Left cardiac atrium (tissue), 4 donors: ENCODE data around the gene TBC1D8. TPM values are rescaled to one million over a fixed set of nuclear protein-coding genes. Genes with fewer than 3 reads are reported as not detected.

Experiments
- ATAC-seq, 2 donors: fragments of 200-7000 bp; cut with Tn5 transposase; one replicate each; pipeline ENCODE4 v1.9.1; 2020; ENCODE audit warnings: mild to moderate bottlenecking in 2 of 2, moderate library complexity in 2 of 2
- DNase-seq: peaks from one replicate; pipeline ENCODE4 v3.0.0-alpha.2; 2020
- intact Hi-C, 2 donors: fragments of 100-400 bp; cut with DNase I; formaldehyde crosslinking; loops; one replicate each; pipeline versions ENCODE4 v1.14.1 to v1.15.1; 2022 to 2023
- total RNA-seq, 2 donors: library from RNA; stranded (reverse); fragmentation: NEBNext Ultra II Directional; extraction: Animal tissue kit (Norgen Biotek cat#: 25700); gene quantifications; one replicate each; pipeline ENCODE4 v1.2.1, GENCODE V29; 2021
- donor health status: DM: no; HTN: yes; CAD: no.
- donor health status: DM: no; HTN: yes; CAD: no; lungs with severe emphysema.
- donor health status: DM: yes; HTN: yes; CAD: no.
- donor health status: Dilated cardiomyopathy.

Gene TBC1D8
- total RNA-seq, 2 donors from 2014 or later, result 33.4 to 41.2 TPM

DNA sequence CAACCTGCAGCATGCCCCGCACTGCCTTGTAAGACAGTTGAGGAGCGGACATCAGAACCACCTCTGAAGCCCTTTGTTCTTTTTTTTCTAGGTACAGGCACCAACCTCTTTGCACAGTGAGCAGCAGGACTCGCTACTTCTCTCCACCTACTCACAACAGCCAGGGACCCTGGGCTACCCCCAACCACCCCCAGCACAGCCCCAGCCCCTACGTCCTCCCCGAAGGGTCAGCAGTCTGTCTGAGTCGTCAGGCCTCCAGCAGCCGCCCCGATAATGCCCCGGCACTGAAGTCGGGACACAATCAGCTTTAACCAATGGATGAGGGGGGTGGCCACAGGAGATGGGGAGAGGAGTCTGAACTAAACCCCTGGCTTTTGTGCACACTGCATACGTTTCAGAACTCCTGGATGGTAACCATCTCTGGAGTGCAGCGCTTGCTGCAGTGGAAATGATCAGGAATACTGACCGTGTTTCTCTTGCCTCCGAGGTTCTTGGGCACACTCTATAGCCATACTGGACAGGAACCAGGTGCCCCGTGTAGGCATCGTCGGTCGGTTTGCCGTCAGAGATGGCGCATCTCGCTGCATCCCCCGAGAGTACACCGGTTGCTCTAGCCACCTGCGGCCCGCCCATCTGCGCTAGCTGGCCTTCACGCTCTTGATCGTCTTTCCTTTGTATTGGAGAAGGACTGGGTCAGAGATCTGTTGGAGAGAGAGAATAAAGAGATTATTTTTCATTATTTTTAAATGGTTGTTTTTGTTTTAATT lies 155.7 kb downstream of the TBC1D8 start:
- intact Hi-C loops, result no loop called here
- DNase-seq (no peak), ATAC-seq (no peak)

DNA sequence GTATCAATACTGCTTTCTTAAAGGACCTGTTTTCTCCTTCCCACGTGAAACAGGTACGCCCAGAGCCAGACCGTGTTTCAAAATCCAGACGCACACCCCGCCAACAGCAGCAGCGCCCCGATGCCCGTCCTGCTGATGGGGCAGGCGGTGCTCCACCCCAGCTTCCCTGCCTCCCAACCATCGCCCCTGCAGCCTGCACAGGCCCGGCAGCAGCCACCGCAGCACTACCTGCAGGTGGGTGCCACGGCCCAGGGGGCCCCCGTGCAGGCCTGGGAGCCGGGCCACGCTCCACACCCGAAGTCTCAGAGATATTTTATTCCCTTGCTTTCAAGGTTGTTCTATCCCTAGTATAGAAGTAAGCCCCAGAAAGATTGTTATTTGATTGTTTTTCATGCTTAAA lies 157.9 kb downstream of the TBC1D8 start:
- no peak for ATAC-seq
- intact Hi-C loops, result no loop called here
- DNase-seq, result no peak

DNA sequence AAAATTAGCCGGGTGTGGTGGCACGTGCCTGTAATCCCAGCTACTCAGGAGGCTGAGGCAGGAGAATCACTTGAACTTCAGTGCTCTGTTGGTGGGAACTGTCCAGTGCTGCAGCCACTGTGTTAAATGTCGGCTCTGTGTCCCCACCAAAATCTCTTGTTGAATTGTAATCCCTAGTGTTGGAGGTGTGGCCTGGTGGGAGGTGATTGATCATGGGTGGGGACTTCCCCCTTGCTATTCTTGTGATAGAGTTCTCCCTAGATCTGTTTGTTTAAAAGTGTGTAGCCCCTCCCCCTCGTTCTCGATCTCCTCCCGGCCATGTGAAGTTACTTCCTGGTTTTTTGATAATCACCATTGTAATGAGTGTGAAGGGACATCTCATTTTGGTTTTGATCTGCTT lies 158.9 kb downstream of the TBC1D8 start:
- no peak for DNase-seq
- intact Hi-C loops, result no loop called here
- ATAC-seq, result no peak

DNA sequence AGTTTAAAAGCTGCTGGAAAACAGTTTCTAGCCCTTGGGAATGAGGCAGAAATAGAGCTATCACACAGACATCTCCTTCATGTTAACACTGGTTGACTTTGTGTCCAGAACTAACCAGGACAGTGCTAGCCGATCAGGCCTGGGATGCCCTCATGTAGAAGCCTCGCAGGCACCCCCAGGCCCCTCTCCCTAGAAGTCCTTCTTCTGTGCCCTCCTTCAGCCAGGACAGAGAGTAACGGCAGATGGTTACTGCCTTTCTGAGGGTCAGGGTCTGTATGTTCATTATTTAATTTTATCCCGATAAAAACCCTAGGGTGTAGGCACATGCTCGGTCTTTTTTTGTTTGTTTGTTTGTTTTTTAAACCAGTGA lies 159.8 kb downstream of the TBC1D8 start:
- intact Hi-C loops, result no loop called here
- no peak for ATAC-seq
- DNase-seq, result no peak

DNA sequence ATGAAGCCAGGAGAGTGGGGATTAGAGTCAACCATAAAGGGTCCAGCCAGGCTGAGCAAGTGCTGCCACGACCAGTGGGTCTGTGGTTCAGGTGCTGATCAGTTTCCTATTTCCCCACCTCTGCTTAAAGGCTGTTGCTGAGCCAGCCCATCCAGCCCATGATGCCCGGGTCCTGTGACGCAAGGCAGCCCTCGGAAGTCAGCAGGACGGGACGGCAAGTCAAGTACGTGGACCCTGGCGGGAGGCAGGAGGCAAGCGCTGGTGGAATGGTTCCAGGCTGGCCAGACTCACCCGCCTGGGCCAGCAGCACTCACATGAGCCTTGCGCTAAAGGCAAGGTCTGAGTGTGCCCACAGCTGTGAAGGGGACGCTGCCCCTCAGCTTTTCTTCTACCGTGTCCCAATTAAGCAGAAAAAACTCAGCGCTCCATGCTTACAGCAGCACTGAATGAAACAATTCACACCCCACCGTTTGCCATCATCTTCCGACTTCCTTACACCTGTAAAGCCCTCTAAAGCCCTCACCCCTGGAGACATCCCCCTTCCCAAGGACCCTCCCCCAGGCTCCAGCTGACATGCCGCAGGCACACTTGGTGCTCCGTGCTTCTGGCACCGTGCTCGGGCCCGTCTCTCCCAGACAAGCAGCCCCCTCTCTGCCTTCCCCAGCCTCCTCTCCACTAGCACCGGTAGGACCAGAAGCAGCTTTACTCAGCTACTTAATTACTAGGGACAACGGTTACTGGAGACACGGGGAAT lies 160.4 kb downstream of the TBC1D8 start:
- DNase-seq (no peak), ATAC-seq (no peak)
- intact Hi-C loops, result no loop called here

DNA sequence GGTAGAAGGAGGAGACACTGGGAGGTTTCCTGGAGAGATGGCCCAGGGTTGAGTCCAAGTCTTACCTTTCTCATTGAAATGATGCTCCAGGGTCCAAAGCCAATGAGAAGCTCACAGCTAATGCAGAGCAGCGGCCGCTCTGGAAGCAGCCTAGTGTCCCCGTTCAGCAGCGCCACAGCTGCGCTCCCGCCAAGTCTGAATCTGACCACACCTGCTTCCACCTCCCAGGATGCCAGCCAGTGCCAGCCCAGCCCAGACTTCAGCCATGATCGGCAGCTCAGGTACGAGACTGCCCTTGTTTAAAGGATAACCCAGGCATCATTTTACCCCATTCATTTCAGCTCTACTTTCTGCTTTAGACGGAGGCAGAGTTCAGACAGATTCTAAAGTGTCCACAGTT lies 161.0 kb downstream of the TBC1D8 start:
- ATAC-seq (no peak), DNase-seq (no peak)
- intact Hi-C loops, result no loop called here

DNA sequence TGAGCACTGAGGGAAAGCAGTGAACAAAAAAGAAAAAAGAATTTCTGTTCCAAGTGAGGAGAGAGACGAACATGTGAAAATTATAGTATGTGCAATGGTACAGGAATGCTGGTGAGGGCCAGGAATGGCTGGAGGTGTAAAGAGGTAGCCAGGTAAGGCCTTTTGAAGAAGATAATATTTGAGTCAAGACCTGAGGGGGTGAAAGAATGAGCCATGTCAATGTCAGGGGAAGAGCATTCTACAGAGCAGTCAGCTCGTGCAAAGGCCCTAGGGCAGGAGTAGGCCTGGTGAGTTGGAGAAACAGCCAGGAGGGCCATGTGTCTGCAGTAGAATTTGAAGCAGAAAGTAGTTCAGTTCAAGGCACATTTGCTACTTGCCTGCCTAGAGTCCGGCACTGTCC lies 161.5 kb downstream of the TBC1D8 start:
- DNase-seq, result no peak
- ATAC-seq, result no peak
- intact Hi-C loops, result loop anchor here (5.0 to 10.0 kb wide), 3 partner anchors 165 to 377 kb away; partner anchors contain the start of gene NPAS2 (in 1 of the 2)

DNA sequence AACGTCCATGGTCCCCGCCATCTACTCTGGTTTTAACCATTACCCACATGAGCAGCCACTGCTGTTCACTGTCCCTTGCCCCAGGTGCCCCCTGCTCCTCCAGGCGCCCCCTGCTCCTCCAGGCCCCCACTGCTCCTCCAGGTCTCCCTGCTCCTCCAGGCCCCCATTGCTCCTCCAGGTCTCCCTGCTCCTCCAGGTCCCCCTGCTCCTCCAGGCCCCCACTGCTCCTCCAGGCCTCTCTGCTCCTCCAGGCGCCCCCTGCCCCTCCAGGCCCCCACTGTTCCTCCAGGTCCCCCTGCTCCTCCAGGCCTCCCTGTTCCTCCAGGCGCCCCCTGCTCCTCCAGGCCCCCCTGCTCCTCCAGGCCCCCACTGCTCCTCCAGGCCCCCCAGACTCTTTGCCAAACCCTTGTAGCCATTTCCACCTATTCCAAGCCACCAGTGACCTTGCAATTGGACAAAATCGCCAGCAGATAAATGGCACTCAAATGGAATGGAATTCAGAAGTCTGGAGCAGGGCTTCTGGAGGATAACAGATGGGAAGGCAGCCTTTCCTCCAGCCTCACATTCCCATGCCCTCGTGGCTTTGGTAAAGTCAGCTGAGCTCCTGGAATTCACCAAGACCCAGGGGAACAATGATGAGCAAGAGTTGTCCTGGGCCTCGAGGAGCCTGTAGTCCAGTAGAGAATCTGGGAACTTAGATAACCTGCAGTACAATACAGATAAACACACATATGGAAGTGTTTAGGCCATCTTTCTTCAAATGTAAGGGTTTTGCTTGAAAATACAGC lies 162.4 kb downstream of the TBC1D8 start:
- DNase-seq (no peak), ATAC-seq (no peak)
- intact Hi-C loops, result loop anchor here (5.0 to 10.0 kb wide), 3 partner anchors 164 to 377 kb away; partner anchors contain the start of gene NPAS2 (in 1 of the 2)

DNA sequence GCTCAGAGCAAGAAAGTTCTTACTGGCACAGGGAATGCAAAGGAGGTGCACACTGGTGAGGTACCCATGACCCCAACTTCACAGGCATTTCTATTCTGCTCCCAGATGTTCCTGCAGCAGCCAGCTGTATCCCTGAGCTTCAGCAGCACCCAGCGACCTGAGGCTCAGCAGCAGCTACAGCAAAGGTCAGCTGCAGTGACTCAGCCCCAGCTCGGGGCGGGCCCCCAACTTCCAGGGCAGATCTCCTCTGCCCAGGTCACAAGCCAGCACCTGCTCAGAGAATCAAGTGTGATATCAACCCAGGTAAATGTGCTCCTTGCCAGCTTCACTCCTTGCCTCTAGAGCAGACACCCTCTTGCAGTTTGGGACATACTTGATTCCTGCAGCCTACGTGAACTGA lies 163.2 kb downstream of the TBC1D8 start:
- ATAC-seq (no peak), DNase-seq (no peak)
- intact Hi-C loops, result loop anchor here (5.0 to 10.0 kb wide), 3 partner anchors 163 to 376 kb away; partner anchors contain the start of gene NPAS2 (in 1 of the 2)

DNA sequence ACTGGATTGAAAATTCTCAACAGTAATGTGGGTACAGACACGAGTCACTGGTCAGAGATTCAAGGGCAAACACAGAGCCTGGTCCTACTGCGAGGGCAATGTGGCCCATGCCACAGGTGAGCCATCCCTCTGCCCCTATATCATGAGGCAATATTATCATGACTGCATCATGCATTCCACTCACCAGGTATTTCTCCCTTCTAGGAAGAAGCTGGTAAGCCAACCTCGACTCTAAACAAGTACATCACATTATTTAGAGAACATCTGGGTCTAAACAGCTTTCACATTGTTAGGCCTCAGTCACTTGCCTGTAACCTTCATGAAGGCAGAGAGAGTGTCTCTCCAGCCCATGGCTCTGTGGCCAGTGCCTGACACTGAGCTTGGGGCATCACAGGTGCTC lies 163.6 kb downstream of the TBC1D8 start:
- ATAC-seq (no peak), DNase-seq (no peak)
- intact Hi-C loops, result loop anchor here (5.0 to 10.0 kb wide), 3 partner anchors 163 to 375 kb away; partner anchors contain the start of gene NPAS2 (in 1 of the 2)

DNA sequence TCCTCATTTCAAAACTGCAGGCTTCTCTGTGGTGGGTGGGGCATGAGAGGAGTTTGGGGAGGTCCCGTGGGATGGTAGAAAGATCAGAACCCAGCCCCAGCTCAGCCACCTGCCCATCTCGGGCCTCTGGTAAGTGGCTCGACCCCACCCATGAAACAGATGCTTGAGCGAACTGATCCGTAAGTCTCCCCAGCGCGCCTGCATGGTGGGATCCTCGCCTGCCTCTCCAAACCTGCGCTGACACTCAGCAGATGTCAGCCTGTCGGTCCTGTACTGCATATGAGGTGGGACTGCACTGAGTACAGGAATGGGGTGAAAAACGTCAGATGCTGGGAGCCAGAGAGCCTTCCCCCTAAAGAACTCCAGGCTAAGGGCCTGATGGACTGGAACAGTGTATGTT lies 165.0 kb downstream of the TBC1D8 start:
- intact Hi-C loops, result loop anchor here (5.0 to 10.0 kb wide), 3 partner anchors 161 to 374 kb away; partner anchors contain the start of gene NPAS2 (in 1 of the 2)
- no peak for DNase-seq
- no peak for ATAC-seq

DNA sequence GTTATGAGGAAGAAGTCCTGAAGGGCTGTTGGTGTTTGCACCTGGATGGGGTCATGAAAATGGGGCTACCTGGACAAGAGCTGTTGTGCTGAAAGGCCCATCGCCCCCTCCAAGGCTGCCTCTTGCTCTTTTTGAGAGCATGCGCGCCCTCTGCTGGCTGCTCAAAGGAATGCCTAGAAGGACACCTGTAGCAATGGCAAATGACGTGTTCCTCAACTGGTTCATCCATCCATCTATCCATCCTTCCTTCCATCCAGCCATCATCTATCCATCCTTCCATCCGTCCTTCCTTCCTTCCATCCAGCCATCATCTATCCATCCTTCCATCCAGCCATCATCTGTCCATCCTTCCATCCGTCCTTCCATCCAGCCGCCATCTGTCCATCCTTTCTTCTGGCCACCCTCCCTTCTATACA lies 166.3 kb downstream of the TBC1D8 start:
- ATAC-seq, result peak; percentile 75 to 76
- peak; percentile 86 for DNase-seq
- intact Hi-C loops, result loop anchor here (2.0 to 10.0 kb wide), 5 partner anchors 160 to 374 kb away; partner anchors contain the start of gene NPAS2 (in 1 of the 2)

DNA sequence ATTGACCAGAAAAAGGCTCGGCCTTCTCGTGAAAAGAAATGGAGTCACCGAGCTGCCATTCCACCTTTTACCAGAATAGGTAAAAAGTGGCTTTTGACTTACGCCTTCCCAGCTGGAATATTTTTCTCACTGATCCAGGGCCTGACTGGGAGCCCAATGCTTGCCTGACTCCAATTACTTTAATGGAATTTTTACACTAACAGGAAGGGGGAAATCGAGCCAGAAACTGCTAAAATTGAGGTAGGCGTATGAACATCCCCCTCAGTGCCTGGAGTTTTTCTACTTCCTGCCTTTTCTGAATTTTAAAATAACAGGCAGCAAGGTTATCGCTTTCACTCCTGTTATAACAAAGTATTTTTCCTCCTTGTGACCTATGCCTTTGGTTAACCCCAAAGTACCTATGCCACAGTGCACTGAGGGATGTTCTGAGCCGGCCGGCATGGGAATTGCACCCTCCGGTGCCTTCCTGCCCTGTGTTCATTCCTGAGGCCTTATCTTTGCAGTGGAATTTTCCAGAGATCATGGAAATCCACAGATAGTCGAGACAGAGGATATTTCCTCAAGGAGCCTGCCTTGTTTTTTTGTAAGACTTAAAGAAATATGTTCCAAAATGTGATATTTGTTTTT lies 167.4 kb downstream of the TBC1D8 start:
- ATAC-seq, result peak; percentile 38 to 82
- DNase-seq, result peak; percentile 72
- intact Hi-C loops, result loop anchor here (2.0 to 10.0 kb wide), 3 partner anchors 159 to 373 kb away; partner anchors contain the start of gene NPAS2 (in 1 of the 2)

DNA sequence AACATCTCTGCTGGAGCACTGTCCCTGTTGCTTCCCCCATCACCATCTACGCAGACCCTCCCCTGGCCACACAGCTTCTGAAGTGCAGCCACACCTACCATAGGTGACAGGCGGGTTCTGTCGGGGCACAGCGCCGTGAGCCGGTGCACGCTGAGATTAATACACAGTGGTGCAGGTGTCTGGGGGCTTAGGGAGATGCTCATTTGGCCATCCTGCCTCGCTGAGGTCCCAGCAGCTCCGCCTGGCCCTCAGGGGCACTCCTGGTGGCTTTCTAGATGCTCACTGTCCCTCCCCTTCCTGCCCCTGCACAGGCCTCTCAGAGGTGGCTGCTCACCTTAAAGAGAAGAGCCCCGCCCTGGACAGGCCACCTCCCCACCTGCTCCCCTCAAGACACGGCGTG lies 168.0 kb downstream of the TBC1D8 start:
- ATAC-seq, result no peak
- DNase-seq, result no peak
- intact Hi-C loops, result loop anchor here (5.0 to 10.0 kb wide), 2 partner anchors 158 to 251 kb away; partner anchors contain the start of gene NPAS2 (in 1 of the 2)

DNA sequence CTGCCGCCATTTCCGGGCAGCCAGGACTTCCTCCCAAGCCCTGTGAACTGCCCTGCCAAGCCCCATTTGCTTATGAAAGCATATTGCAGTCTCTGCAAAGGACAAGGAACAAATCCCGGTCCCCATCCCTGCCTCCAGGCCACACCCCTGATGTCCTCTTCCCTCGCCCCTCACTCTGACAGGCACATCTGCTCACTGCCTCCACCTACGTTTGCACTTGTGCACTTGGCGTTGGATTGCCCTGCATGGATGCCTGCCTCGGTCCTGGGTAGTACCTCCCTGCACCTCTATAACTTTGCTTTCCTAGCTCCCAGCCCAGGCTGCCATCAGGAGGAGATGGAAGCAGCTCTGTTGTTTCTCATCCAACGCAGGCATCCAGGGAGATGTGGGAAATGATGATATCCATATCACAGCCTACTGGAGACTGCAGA lies 168.7 kb downstream of the TBC1D8 start:
- DNase-seq (no peak), ATAC-seq (no peak)
- intact Hi-C loops, result loop anchor here (5.0 to 10.0 kb wide), 2 partner anchors 158 to 250 kb away; partner anchors contain the start of gene NPAS2 (in 1 of the 2)

DNA sequence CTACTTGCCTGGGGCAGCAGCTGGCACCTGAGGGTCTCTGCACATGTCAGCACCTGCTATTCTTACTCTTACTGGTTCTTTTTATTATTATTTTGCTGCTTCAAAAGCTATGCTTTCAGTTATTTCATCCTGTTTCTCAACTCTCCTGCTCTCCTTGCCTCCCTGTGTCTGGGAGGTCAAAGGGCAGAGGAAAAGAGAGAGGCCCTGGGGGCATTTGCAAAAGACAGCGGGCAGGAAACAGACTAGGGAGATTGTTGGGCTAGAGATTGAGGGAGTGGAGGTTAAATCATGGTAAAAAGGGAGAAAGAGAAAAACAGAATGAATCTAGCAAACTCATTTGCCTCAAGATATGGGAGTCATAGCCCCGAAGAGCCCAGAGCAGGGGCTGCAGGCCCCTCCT lies 170.2 kb downstream of the TBC1D8 start:
- DNase-seq (no peak), ATAC-seq (no peak)
- intact Hi-C loops, result loop anchor here (5.0 to 10.0 kb wide), 2 partner anchors 156 to 249 kb away; partner anchors contain the start of gene NPAS2 (in 1 of the 2)

DNA sequence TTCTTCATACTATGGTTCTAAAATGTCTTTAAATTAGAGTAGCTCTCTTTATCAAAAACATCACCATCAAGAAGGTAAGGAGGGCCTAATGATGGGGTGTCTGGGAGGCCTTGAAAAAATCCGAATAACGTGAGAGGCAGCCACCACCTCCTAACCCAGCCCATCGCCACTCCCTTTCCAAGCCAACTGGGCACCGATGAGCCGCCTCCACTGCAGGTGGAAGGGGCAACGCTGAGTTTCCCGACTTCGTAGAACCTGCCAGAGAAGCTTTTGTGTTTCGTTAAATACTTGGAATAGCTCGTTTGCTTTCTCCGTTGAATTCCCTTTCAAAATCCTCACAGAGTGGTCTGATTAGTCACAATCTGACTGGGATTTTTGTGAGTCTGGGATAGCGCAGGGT lies 171.1 kb downstream of the TBC1D8 start:
- ATAC-seq (no peak), DNase-seq (no peak)
- intact Hi-C loops, result loop anchor here (5.0 to 10.0 kb wide), 2 partner anchors 155 to 248 kb away; partner anchors contain the start of gene NPAS2 (in 1 of the 2)

DNA sequence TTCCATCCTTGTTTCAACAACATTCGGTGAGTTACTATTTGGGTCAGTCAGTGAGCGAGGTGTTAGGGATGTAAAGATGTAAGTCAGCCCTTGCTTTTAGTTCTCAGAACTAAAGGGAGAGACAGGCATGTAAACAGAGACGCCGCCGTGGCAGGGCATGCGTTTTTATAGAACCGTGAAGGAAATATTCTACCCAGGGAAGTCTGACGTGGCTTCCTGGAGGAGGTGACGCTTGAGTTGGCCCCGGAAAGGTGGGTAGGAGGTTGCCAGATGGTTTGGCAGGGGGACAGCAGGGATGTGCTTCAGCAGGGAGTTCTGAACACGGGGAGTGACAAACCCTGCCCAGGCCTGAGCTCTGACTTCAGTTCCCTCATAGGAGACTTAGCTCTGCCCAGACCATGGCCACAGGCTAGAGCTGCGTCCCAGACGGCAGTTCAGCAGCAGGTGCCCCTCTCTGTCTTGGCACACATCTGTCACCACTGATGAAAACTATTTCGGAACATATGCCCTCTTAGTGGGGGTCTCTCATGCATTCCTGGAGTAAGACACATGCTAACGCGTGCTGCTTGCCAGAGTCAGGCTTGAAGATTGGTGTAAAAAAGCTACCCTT lies 172.5 kb downstream of the TBC1D8 start:
- ATAC-seq (no peak), DNase-seq (peak; percentile 70)
- intact Hi-C loops, result no loop called here
